NOMO-1 treated with dmso at 0.1 percent for 144 hours (cell line): ENCODE measurements around the gene CTNNA2.

ENCODE experiments used
- DNase-seq: peaks from one replicate; lab custom pipeline; 2025; ENCODE audit not compliant: unreplicated experiment; lab: John Stamatoyannopoulos, UW

CTNNA2 gene

DNA sequence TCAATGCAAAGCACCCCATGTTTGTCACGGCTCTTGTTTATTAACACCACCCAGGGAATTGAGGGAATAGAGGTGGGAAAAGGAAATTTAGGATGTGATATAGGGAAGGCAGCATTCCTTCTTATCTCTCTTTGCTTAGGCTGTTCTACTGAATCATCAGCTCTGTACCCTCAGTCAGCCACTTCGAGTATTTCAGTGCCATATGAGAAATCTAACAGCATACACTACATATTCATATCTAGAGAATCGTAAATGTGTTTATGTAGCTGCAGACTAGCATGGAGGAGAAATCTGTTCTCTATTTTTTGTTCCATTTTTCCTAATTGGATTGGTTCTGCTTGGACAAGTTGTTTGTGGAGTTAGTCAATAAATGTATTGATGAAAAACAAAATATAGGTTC is 187.8 kb downstream of the CTNNA2 start:
- no peak for DNase-seq

GRCh38 chr2:79702905-79703304 is 190.1 kb downstream of the CTNNA2 start:
- DNase-seq, result no peak

- no peak for DNase-seq
These were observed 198.2 kb downstream of the CTNNA2 start for GRCh38 chr2:79711098-79711497.

- no peak for DNase-seq
These were observed 200.4 kb downstream of the CTNNA2 start for GRCh38 chr2:79713131-79713785.

DNA sequence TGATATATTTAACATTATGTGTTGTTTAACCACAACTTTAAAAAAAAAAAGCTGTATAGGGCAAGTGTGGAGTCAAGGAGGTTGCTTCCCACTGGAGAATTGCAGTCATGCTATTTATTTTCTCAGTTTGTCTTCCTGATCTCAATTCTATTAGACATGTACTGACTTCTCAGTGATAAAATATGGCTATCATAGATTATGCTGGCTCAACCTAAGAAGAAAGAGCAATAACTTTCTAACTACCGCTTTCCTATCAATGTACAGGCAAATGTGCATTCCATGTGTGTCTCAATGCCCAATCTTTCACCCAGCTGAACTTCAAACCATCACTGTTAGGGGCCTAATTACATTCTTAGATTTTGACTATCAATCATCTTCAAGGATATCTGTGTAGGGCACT is 201.4 kb downstream of the CTNNA2 start:
- DNase-seq, result no peak

DNA sequence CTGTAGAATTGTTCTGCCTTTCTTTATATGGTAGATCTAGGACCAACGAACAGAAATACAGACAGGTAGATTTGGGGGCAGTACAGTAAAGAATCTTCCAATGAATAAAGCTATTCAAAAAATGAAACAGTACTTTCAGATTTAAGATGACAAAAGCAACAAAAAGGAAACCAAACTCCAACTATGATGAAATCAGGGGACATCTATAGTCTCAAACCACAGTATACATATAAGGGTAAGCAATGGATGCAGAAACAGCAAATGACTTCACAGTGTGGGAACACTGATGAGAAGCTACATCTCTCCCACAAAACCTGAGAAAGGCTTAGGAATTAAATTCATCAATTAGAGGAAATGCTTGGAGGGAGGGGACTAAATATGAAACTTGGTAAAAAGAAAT is 202.5 kb downstream of the CTNNA2 start:
- DNase-seq, result no peak

- no peak for DNase-seq
These were observed 203.4 kb downstream of the CTNNA2 start for GRCh38 chr2:79716266-79716665.

- DNase-seq, result no peak
These were observed 204.6 kb downstream of the CTNNA2 start for GRCh38 chr2:79717364-79718007.

GRCh38 chr2:79721061-79721460 is 208.2 kb downstream of the CTNNA2 start:
- DNase-seq, result no peak

DNA sequence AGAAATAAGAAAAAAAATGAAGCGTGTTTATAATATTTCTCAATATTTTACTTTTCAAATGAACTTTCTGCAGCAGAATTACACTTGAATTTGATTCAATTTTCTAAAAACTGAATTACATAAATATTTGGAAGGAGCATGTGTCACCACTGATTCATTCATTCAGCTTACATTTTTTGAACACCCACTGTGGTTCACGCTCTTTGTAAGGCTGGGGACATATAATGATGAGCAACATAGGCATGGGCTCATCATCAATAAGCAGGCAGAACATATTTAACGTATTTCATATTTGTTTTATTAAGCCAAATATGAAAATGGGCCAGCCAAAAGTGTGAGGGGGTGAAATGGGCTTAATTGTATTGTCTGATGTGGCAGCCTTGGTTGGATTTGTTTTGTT is 209.1 kb downstream of the CTNNA2 start:
- DNase-seq, result no peak

GRCh38 chr2:79723830-79724229 is 211.0 kb downstream of the CTNNA2 start:
- no peak for DNase-seq

DNA sequence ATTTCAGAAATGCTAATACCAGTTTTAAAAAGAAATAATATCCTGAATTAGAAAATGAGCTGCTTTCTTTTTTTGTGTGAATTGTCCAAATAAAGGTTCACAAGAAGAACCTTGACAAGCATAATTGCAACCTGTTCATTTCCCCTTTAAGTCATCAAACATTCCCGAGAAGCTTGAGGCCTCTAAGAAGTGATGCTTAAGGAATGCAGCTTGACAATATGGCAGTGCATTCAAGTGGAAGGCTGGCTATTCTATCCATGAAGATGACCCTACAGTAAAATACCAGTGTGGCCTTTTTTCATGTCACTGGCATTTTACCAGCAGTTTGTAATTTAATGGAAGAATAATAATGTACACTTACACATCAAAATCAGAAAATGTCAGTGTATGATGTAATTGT is 216.7 kb downstream of the CTNNA2 start:
- DNase-seq, result no peak

DNA sequence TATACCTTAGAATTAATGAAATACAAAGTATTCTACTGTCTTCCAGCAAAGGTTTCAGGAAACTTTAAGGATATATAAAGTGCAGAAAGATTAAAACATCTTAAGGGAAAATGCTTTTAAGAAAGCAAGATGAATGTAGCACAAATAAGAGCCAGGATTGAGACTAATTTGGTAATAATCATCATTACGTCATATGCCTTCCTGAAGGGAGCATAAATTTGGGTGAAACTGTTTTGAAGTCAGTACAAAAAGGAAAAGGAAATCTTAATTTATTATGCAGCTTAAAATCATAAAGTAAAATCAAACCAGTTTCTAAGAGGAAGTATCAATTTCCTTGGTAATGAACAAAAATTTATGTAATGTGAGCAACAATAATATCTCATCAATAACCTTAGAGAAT is 221.7 kb downstream of the CTNNA2 start:
- no peak for DNase-seq

- no peak for DNase-seq
These were observed 228.1 kb downstream of the CTNNA2 start for GRCh38 chr2:79740879-79741443.

- DNase-seq, result no peak
These were observed 237.5 kb downstream of the CTNNA2 start for GRCh38 chr2:79750321-79750720.

DNA sequence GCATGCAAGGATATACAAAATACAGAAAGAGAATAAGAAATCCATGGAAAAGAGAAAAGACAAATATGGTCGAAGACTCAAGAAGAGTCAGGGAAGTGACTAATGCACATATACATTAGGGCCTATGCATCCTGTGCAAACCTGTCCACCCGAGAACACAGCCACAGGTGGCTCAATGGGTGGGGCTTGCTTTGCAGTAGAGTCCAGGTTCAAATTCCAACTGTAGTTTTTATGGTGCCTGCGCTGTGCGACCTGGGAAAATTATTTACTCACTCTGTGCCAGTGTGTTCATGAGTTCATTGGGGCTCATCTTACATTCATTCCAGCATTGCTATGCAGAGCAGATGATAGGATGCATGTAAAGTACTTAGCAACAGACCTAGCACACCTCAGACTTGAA is 244.7 kb downstream of the CTNNA2 start:
- no peak for DNase-seq

DNA sequence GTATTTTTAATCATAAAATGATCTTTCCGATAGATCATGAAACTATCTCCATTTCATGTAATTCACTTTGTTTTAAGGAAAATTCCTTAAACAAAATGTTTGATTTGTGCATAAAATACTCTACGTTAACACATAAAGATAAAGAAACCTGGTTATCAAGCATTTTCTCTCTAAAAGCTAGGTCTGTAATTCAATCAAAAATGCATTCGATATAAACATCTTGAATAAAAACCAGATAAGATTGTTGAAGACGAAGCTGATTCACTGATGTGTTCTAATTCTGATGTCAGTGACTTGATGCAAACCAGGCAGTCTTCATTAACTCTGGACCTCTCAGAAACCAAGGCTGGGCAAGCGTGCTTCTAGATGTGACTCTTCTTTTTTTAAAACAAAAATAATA is 245.2 kb downstream of the CTNNA2 start:
- no peak for DNase-seq

- DNase-seq, result no peak
These were observed 246.0 kb downstream of the CTNNA2 start for GRCh38 chr2:79758749-79759282.

GRCh38 chr2:79770926-79771325 is 258.1 kb downstream of the CTNNA2 start:
- DNase-seq, result no peak

DNA sequence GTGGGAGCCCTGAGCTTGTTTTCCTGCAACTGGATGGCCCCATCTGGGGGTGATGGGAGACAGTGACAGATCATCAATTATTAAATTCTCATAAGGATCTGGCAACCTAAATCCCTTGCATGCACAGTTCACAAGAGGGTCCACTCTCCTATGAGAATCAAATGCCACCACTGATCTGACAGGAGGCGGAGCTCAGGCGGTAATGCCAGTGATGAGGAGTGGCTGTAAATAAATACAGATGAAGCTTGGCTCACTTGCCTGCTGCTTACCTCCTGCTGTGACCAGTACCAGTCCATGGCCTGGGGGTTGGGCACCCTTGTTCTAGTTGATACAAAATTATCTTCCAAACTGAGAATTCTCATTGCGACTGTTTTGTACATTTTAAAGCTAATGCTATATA is 258.6 kb downstream of the CTNNA2 start:
- no peak for DNase-seq

GRCh38 chr2:79774016-79774415 is 261.2 kb downstream of the CTNNA2 start:
- DNase-seq, result no peak

GRCh38 chr2:79776461-79776860 is 263.6 kb downstream of the CTNNA2 start:
- DNase-seq, result no peak
